Activated CD4-positive, CD25-positive, alpha-beta regulatory T cell treated with anti-CD3 and anti-CD28 coated beads, Interleukin-2, amount 50 U/mL, for 72 hours (primary cell): Measurements from ENCODE around the gene TBC1D23.
A peak's percentile ranks its signal among the peaks of the same experiment; 100 is the strongest.
"Not testable (repeated sequence)": the region's sequence is repeated elsewhere in the genome, so short reads cannot be mapped to it uniquely, and the experiment has no call there.

Experiments
- DNase-seq: peaks from one replicate; pipeline ENCODE4 v3.0.0; 2021

TBC1D23 gene

DNA sequence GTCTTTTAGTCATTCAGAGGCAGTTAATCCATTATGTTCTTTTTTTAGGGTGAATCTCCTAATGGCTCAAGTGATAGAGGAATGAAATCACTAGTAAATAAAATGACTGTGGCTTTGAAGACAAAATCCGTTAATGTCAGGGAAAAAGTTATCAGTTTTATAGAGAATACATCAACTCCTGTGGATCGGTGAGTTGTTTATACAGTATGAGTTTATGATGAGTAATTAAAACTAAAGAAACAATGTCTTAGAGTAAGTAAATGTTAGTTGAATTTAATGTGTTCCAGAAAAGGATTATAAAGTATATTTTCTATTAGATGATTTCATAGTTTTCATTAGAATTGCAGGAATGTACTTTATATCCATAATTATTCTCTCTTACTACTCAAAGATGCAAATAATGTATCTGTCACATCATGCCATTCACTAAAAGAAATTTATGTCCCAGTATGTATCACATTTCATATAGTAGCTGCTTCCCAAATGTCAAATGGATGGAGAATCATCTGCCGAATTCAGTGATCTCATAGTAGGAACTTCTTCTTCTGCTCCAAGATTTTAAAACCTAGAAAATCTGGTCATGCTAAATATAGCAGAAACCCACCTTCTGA lies 49.7 kb downstream of the TBC1D23 start:
- no peak for DNase-seq

DNA sequence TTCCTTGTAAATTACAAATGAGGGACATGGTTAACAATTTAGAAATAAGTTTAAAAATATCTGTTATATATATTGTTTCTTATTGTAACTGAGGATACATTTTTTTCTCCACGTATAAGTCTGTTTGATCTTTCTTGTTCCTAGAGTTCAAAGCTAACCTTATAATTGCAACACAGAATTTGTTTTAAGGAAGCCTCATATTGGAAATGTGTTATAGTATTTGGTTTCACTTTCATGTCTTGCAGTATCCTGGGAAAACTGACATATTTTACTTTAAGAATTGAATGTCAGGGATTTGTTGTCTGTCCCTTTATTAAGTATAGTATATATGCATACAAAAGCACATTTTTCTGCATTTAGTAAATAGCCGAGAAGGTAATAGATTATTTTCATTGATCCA lies 50.2 kb downstream of the TBC1D23 start:
- no peak for DNase-seq

DNA sequence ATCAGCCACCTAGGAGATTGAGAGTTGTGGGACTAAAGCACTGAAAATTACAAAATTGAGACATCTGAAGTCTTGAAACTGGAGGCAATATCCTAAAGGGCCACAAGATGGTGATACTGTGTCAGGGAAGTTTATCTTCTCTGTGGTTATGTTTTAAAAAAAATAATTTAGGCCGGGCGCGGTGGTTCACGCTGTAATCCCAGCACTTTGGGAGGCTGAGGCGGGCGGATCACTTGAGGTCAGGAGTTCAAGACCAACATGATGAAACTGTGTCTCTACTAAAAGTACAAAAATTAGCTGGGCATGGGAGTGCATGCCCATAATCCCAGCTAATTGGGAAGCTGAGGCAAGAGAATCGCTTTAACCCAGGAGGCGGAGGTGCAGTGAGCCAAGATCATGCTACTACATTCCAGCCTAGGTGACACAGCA lies 55.9 kb downstream of the TBC1D23 start:
- no peak for DNase-seq

DNA sequence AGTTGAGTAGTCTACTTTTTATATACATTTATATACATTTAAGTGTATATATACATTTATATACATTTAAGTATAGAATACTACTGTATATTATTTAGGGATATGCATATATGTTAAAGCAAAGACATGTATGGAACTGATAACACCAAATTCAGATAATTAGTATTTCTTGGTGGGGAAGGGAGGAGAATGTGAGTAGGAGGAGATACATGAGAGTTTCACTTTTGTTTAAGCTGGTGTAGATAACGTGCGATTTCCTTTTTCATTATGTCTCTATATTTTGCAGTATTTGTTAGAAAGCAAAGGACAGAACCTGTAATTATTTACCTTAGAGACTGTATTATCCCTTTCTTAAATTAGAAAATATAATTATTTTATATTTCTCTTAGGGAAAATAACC lies 57.1 kb downstream of the TBC1D23 start:
- DNase-seq, result no peak

DNA sequence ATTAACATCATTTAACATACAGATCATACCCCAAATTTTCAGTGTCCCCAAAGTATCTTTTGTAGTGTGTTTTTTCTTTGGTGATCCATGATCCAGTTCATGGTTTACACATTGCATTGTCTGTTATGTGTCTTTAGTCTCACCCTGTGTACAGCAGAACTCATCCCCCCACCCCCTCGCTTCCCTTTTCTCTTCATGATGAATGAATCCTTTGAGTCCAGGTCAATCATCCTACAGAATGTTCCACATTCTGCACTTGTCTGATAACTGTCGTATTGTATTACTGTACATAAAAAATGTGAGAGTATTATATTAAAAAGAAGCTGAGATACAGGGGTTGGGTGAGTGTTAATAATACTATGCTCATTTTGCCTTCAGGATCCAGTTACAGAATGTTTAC lies 59.2 kb downstream of the TBC1D23 start:
- DNase-seq, result no peak

DNA sequence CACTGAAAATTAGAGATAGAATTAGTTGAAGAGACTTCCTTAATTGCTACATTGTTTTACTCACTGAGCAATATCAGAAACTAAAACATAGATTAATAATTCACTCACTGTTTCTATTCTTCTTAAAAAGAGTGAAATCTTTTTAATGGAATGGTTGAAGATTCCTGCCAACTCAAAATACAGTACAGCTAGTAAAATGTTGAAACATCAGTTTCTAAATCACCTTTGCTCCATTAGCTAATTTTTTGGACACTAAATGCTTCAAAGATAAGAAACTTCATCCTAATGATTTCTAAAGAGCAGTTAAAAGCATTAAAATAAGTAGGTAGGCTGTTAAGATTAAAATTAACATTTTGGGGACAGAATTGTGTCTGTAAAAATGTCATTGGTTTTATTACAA lies 63.3 kb downstream of the TBC1D23 start:
- DNase-seq, result no peak

DNA sequence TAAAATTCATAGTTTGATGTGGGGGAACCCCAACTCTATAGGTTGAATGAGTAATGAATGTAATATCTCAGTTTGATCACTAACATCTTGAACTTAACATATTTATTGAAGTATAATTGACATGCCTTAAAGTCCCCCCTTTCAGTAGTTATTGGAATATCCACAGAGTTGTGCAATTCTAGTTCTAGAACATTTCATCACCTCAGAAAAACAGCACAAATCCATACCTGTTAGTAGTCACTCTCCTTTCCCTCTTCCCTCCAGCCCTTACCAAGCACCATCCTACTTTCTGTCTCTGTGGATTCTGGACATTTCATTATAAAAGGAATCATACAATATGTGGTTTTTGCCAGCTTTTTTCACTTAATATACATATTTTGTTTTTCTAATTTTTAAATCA lies 65.0 kb downstream of the TBC1D23 start:
- no peak for DNase-seq

DNA sequence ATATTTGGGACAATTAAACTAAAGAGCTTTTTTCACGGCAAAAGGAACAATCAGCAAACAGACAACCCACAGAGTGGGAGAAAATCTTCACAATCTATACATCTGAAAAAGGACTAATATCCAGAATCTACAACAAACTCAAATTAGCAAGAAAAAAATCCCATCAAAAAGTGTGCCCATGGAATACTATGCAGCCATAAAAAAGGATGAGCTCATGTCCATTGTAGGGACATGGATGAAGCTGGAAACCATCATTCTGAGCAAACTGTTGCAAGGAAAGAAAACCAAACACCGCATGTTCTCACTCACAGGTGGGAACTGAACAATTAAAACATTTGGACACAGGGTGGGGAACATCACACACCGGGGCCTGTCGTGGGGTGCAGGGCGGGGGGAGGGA lies 66.6 kb downstream of the TBC1D23 start:
- DNase-seq, result not testable (repeated sequence)

DNA sequence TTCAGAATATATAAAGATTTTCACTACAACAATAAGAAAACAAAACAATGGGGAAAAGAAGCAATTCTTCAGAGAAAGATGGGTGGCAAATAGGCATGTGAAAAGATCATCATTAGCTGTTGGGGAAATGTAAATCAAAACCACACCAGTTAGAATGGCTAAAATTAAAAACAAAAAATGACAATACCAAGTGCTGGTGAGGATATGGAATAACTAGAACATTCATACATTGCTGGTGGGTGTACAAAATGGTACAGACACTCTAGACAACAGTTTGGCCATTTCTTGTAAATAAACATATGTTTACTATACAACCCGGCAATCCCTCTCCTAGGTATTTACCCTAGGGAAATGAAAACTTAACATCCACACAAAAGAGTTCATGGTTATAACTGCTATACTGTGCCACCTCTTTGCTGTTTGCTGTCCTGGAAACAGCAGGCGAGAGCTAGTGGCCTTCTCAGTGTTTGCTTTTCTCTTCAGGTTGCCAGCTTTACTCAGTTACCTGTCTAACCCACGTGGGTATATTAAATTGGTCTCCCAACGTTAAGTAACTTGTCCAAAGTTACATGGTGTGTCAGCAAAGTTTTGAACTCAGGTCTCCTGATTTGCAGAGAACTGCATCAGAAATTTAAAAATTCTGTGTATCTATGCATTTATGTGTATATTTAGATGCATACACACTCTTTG lies 69.2 kb downstream of the TBC1D23 start:
- DNase-seq, result no peak

DNA sequence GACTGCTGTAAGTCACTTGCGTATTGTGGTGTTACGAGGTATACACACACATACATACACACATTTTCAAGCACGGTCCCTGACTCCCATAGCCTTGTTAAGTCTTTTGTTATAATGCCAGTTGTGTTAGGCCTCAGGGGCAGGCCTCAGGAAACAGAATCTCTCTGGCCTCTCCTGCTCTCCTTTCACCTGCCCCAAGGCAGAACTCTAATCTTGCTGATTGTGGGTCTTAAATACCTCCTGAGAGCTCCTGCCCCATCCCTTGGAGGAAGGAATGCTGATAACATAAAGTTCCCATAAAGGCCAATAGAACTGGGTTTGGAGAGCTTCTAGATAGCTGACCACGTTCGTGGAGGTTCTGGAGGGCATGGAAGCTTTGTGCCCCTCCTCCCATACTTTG lies 69.9 kb downstream of the TBC1D23 start:
- no peak for DNase-seq

DNA sequence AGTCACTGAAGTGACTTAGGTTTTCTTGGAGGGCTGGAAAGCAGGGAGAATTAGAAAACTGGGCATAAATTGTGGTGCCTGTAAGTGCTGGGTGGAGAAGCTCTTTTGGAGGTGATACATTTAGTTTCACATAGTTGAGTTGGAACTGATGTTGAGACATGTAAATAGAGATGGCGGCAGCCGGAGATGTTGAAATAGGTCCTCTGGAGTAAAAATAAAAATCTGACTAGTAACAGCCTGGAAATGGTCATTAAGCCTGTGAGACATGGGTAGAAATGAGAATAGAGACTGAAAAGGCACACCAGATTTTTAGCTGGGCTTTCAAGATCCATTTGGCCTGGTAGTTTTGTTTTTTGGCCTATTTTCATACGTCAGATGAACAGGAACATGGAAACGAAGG lies 70.9 kb downstream of the TBC1D23 start:
- no peak for DNase-seq

DNA sequence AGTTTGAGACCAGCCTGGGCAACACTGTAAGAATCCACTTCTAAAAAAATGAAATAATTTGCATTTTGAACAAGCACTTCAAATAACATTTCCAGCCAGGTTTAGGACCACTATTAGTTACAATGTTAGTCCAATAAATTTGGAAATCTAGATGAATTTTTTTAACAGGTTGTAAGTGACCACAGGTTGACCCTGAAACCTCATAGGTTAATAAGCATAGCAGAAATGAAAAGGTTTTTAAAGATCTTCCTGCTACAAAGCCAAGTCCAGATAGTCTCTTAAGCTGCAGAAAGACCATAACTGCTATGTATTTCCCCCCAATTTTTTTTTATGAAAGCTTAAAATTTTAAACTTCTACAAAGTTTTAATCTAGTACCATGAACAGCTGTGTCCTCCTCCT lies 72.3 kb downstream of the TBC1D23 start:
- no peak for DNase-seq

DNA sequence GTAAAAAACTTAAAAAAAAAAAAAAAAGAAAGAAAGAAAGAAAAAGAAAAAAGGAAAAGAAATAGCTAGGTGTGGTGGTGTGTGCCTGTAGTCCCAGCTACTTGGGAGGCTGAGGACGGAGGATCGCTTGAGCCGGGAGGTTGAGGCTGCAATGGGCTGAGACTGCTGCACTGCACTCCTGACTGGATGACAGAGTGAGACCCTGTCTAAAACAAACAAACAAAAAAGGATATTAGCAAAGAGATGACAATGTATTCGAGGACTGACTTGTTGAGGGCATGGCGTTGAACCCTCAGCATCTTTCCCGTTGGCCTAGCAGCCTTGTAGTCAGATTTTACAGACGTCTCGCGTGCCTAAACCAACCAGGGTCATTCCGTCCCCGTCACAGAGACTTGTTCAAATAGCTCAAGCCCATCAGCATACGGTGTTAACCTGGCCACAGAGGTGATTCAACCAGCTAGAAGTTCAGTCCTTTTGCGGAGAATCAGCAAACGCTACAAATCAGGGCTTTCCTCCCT lies 73.2 kb downstream of the TBC1D23 start:
- DNase-seq, result no peak

DNA sequence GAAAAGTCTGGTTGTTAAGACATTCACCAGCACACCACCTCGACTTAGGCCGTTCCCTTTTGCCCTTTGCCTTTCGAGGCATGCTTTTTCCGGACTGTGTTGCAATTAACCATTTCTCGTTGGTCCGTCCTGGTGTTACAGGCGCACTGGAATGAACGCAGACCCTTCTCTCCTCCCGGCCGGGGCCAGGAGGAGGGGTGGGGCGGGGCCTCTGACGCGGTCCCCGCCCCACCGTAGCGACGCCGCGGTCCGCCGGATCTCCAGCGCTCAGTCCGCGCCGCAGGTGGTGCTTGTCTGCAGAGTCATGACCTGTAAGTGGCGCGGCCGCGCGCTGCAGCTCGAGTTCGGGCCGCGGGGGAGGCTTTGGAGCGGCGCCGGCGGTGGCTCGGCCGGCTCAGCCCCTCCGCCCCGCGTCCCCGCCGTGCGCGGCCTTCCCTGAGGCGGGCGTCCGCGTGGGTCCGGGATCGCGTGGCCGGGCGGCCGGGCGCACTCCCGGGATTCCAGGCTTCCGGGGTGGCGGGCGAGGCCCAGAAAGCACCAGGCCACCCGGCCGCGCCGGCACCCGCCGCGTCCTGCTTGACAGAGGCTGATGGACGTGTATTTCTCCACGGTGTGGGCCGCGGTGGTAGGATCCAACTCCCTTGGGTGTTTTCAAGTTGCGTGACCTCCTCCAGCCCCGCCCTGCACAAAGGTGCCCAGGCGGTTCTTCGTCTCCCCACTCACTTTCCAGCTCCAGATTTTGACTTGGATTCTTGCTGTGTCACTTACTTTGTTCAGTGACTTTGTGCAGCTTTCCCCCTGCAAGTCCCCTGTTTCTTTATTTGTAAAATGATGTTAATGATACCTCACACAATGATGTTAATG lies 73.9 kb downstream of the TBC1D23 start, which contains the start of gene NIT2:
TSS of gene NIT2 (plus strand) at position 270 of the 864 bp plus-strand sequence. CDS start at position 305, 35 bp downstream.
- DNase-seq, result peak; percentile 82

DNA sequence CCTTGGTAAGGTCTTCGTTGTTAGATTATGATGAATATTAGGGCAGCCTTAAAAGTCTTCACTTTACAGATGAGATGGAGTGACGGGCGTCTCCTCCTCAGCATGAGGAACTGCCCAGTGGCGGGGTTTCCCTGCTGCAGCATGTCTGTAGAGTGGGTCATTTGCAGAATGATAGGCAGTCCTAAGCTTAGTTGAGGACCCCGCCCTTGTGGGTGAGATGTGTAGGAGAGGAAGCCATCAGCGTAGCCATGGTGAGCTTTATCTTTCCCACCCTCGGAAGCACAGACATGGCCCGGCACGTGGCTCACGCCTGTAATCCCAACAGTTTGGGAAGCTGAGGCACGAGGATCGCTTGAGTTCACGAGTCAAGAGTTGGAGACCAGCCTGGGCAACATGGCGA lies 74.6 kb downstream of the TBC1D23 start:
- DNase-seq, result peak; percentile 30

DNA sequence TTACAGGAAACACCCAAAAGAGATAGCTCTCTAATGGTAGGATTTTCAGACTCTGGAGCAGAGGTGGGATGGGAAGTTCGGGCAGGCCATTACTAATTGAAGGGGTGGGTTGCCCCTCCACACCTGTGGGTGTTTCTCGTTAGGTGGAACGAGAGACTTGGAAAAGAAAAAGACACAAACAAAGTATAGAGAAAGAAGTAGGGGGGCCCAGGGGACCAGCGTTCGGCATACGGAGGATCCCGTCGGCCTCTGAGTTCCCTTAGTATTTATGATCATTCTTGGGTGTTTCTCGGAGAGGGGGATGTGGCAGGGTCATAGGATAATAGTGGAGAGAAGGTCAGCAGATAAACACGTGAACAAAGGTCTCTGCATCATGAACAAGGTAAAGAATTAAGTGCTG lies 75.4 kb downstream of the TBC1D23 start:
- not testable (repeated sequence) for DNase-seq

DNA sequence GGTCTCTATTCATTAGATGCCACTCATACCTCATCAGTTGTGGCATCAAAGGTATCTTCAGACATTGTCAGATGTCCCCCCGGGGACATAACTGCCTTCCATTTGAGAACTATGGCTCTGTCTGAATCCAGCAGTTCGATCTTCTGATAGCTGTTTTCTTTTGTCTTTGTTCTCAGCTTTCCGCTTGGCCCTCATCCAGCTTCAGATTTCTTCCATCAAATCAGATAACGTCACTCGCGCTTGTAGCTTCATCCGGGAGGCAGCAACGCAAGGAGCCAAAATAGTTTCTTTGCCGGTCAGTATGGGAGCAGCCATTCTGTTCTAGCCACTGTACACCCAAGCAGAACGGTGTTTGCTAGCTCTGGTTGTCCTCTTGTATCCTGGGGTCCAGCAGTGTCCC lies 78.1 kb downstream of the TBC1D23 start:
- DNase-seq, result no peak

DNA sequence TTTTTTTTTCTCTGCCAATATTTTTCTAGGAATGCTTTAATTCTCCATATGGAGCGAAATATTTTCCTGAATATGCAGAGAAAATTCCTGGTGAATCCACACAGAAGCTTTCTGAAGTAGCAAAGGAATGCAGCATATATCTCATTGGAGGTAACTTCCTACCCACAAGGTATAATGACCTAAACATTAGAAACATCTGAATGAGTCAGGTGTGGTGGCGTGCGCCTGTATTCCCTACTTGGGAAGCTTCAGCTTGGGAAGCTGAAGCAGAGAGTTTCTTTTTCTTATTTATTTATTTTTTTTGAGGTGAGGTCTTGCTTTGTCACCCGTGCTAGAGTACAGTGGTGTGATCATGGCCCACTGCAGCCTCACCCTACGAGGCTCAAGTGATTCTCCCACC lies 79.0 kb downstream of the TBC1D23 start:
- DNase-seq, result no peak

DNA sequence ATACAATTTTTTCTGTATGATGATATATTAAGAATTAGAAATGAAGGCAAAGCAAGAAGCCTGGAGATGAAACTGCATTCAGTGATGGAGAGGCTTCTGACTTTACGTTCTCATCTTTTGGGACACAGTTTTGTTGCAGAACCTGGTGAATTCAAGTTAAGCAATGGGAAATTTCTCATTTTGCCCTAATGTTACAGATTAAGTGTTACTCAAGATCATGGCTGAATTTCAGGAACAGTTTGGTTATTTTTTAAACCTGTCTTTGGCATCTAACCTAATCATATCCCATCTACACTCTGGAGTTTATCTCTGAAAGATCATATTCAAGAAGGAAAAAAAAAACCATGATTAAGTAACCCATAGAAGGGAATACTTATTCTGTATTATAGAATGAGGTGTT lies 79.7 kb downstream of the TBC1D23 start:
- DNase-seq, result no peak

DNA sequence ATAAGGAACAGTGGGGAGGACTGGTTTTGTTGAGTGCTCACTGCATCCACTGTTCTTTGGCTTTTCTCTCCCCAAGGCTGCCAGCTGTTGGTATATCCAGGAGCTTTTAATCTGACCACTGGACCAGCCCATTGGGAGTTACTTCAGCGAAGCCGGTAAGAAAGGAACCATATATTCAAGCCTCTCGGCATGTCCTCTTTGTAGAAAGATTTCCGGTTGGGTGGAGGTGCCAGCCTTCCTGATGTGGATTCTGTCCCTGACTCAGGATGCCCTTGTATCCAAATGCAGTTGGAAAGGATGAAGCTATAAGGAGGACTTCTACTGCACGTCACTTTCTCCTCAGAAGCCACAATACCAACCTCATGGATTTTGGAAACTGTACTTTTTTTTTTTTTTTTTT lies 87.9 kb downstream of the TBC1D23 start:
- DNase-seq, result no peak

DNA sequence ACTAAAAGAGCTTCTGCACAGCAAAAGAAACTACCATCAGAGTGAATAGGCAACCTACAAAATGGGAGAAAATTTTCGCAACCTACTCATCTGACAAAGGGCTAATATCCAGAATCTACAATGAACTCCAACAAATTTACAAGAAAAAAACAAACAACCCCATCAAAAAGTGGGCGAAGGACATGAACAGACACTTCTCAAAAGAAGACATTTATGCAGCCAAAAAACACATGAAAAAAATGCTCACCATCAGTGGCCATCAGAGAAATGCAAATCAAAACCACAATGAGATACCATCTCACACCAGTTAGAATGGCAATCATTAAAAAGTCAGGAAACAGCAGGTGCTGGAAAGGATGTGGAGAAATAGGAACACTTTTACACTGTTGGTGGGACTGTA lies 91.0 kb downstream of the TBC1D23 start:
- not testable (repeated sequence) for DNase-seq

DNA sequence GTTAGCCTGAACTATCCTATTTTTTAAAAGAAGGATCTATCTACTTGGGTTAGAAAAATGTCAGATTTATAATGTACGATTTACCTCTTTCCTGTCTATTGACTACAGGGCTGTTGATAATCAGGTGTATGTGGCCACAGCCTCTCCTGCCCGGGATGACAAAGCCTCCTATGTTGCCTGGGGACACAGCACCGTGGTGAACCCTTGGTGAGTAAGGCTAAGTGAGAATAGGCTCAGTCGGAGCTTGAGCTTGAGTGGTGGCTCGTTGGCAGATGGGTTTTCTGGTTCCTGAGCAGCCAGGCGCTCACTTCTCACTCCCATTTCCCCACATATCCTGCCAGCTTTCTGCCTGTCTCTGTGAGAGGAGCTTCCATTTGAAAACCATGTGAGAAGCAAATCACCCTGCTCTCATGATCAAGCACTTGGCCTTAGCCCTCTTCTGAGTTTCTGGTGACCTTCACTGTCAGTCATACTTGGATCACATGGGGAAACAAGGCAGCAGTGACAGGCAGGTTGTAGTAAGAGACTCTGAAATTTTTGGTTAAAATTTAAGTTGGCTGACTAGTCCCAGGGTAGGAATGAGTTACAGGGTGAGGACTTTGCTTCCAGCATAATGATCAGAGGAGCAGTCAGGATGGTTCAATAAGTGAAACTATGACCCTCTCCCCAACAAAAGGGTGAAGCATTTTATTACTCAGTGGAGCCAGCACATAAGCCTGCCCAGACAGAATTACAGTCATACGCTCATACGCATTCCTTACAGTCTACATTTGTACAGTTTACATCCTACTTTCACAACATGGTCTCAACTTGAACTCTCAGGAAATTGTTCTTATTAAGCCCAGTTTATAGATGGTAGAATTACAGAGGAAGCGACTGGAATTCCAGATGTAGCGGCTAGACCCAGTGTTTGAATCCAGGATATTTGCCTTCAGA lies 91.8 kb downstream of the TBC1D23 start:
- no peak for DNase-seq

DNA sequence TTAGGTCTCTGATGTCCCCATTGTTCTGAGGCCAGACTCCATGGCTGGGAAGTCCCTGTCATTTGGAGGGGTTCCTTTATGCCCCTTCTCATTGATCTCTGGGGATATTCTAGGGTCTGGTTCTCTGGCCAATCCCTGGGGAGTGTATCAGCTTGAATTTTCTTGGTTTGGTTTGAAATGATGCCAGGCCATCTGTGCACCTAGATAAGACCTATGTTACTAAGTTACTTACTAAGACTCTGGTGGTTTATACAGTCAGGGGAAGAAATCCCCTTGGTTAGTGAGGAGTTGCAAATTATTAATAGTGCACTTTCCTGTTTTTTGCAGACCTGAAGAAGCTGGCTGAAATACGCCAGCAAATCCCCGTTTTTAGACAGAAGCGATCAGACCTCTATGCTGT lies 94.1 kb downstream of the TBC1D23 start:
- DNase-seq, result no peak
